Ectodermal cell (in vitro differentiated cells): ENCODE data around the gene SH3BP1.

ENCODE experiments used
- H3K27ac ChIP-seq: 2 replicates; pipeline ENCODE4 v1.7.0; 2013; ENCODE audit warnings: mild to moderate bottlenecking, low read depth, low read length; ENCODE audit not compliant: insufficient read depth, poor library complexity, severe bottlenecking
- H3K27me3 ChIP-seq: 2 replicates; pipeline ENCODE4 v1.7.0; 2013; ENCODE audit warnings: mild to moderate bottlenecking, low read length; ENCODE audit not compliant: insufficient read depth, control insufficient read depth, poor library complexity, severe bottlenecking
- H3K36me3 ChIP-seq: one replicate; pipeline ENCODE4 v1.7.0; 2013; ENCODE audit warnings: low read length; ENCODE audit not compliant: control insufficient read depth, insufficient read depth
- H3K4me1 ChIP-seq: one replicate; pipeline ENCODE4 v1.7.0; 2013; ENCODE audit warnings: low read length; ENCODE audit not compliant: control insufficient read depth, insufficient read depth
- H3K4me3 ChIP-seq: 2 replicates; pipeline ENCODE4 v1.7.0; 2013; ENCODE audit warnings: low read depth, low read length, control low read depth; ENCODE audit not compliant: insufficient read depth
- H3K9me3 ChIP-seq: 2 replicates; pipeline ENCODE4 v1.7.0; 2013; ENCODE audit warnings: mild to moderate bottlenecking, low read length, moderate library complexity; ENCODE audit not compliant: control insufficient read depth
- WGBS, 2 experiments: methylation state at CpG; one replicate each; pipeline ENCODE4 v1.1.7; 2013; ENCODE audit warnings: missing lambda C conversion rate in 2 of 2; 5-methylcytosine and 5-hydroxymethylcytosine counted together

SH3BP1 gene

DNA sequence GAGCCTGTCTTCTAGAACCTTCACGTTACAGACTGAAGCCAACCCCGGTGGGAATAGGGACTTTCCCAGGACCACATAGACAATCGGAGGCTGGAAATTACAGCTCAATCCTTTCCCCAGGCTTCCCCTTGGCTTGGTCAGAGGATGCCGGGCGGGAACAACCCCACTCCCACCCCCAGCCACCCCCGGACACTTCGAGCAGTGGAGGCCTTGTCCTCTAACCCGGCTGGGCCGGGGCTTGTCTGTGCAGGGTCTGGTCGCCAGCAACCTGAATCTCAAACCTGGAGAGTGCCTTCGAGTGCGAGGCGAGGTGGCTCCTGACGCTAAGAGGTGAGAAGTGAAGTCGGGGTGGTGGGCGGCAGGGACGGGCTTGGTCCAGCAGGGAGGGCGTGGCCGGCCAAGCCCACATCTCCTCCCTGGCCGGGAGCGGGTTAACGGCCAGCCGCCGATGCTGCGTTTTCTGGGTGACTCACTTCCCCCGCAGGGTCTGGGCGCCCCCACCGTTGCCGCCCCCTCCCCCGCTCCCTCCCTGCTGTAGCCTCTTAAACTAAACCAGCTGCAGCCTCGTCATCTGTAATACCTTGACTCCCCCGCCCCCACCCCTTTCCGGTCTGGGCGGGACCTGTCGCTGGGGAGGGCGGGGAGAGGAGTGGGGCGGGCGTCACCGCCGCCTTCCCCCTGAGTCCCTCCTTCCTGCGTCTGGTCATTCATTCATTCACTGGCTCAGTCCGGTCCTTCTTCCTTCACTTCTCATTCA lies 37.4 kb downstream of the SH3BP1 start:
- Histone ChIP-seq H3K4me3 (peak overlapping the region; percentile 46), H3K27ac (no peak overlapping the region)
- WGBS, 2 experiments = 3% methylated on average over 41 to 42 of the region's 42 CpGs

DNA sequence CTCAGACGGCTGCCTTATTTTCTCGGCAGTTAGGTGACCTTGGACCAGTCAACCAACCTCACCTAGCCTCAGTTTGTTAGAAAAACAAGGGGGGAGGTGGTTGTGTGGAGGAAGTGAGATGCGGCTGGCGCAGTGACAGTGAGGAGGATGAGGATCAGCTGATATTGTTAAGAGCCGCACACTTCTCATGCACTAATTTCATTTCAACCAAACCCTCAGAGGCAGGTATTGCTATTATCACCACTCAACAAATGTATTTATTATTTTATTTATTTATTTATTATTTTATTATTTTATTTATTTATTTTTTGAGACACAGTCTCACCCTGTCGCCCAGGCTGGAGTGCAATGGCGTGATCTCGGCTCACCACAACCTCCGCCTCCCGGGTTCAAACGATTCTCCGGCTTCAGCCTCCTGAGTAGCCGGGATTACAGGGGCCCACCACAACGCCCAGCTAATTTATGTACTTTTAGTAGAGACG lies 38.1 kb downstream of the SH3BP1 start:
- Histone ChIP-seq H3K36me3 (no peaks in the 10 kb centered on the region), H3K27me3 (peaks cover 17% of the 10 kb centered on the region), H3K4me3 (peak overlapping the region; percentile 46), H3K27ac (no peak overlapping the region), H3K9me3 (no peaks in the 10 kb centered on the region), H3K4me1 (peaks cover 5% of the 10 kb centered on the region)
- 78 to 83% methylated on average over 11 to 15 of the region's 15 CpGs for WGBS, 2 experiments

More for the DNA sequence above, 37.4 kb downstream of the SH3BP1 start:
- Histone ChIP-seq H3K27me3 (peaks cover 17% of the 10 kb centered on the region), H3K4me1 (peaks cover 5% of the 10 kb centered on the region), H3K36me3 (no peaks in the 10 kb centered on the region), H3K9me3 (no peaks in the 10 kb centered on the region)

DNA sequence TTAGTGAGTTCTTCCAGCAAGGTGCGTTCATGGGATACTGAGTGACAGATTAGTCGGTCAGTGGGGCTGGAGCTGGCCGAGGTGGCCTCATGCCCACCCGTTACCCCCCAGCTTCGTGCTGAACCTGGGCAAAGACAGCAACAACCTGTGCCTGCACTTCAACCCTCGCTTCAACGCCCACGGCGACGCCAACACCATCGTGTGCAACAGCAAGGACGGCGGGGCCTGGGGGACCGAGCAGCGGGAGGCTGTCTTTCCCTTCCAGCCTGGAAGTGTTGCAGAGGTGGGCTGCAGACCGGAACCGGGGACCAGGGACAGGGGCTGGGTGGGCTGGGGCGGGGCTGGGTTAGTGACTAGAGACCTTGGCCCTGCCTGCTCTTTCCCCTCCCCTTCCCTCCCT lies 38.9 kb downstream of the SH3BP1 start:
- Histone ChIP-seq H3K4me3 (no peak overlapping the region), H3K36me3 (no peaks in the 10 kb centered on the region), H3K4me1 (peaks cover 5% of the 10 kb centered on the region), H3K27ac (no peak overlapping the region), H3K27me3 (peaks cover 17% of the 10 kb centered on the region), H3K9me3 (no peaks in the 10 kb centered on the region)
- 83 to 86% methylated on average over 18 of the region's 18 CpGs for WGBS, 2 experiments

DNA sequence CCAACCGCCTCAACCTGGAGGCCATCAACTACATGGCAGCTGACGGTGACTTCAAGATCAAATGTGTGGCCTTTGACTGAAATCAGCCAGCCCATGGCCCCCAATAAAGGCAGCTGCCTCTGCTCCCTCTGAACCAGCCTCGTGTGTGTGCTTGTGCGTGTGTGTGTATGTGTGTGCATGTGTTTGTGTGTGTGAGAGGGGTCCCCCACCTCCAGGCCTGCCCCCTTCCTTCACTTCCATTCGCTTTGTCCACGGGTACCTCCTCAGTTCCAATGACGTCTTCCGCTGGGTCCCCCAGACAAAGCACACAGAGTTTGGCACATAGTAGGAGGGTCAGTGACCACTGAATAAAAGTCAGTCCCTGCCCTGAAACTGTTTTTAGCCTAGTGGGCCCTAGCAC lies 40.2 kb downstream of the SH3BP1 start:
- Histone ChIP-seq H3K4me3 (no peak overlapping the region), H3K36me3 (no peaks in the 10 kb centered on the region), H3K27me3 (peaks cover 17% of the 10 kb centered on the region), H3K27ac (no peak overlapping the region), H3K4me1 (peaks cover 5% of the 10 kb centered on the region), H3K9me3 (no peaks in the 10 kb centered on the region)
- 90 to 94% methylated on average over 7 to 8 of the region's 8 CpGs for WGBS, 2 experiments

DNA sequence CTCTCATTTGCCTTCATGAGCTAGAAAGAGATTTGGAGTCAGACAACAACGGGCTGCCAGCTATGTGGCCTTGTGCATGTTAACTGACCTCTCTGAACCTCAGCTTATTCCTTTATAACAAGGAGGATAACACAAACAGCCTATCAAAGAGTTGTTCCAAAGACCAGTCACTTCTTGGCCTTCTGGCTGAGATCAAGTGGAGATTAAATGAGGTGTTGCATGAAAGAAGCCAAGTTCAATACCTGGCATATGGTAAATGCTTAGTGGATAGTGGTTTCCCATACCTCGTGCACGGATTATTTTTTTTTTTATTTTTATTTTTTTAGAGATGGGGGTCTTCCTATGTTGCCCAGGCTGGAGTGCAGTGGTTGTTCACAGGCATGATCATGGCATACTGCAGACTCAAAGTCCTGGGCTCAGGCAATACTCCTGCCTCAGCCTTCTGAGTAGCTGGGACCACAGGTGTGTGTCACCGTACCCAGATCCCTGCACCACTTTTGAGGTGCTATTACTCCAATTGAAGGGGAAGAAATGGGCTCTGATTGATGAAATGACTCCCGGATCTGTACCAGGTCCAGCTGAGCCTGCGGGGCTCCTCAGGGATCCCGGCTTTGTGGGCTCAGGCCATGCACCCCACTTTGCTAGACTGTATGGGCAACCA lies 40.9 kb downstream of the SH3BP1 start:
- Histone ChIP-seq H3K36me3 (no peaks in the 10 kb centered on the region), H3K9me3 (no peaks in the 10 kb centered on the region), H3K27me3 (peaks cover 14% of the 10 kb centered on the region), H3K4me1 (peaks cover 5% of the 10 kb centered on the region), H3K4me3 (no peak overlapping the region), H3K27ac (no peak overlapping the region)
- WGBS, 2 experiments = 92 to 93% methylated on average over 7 of the region's 7 CpGs

DNA sequence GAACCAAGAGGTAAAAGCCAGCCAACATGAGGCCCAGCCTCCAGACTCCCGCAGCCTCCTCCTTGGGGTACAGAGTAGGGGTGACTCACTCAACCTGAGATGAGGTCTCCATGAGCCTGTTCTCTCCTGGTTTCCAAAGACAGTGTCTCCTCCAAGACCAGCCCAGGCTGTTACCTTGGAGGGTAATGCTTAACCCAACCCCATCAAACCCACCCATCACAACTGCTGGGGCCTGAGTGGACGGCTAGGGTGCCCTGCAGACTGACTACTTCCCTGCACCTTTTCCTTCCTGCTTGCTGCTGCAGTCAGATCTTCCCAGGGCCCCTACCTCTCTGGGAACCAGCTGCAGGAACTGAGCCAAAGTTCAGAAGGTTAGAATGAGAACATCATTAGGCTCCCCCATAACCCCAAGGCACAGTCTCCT lies 41.5 kb downstream of the SH3BP1 start:
- peaks cover 7% of the 10 kb centered on the region for H3K27me3 ChIP-seq
- H3K9me3 ChIP-seq = no peaks in the 10 kb centered on the region
- H3K27ac ChIP-seq = no peak overlapping the region
- peaks cover 5% of the 10 kb centered on the region for H3K4me1 ChIP-seq
- WGBS, 2 experiments = 80 to 81% methylated on average over 2 of the region's 2 CpGs
- H3K36me3 ChIP-seq = no peaks in the 10 kb centered on the region
- no peak overlapping the region for H3K4me3 ChIP-seq

DNA sequence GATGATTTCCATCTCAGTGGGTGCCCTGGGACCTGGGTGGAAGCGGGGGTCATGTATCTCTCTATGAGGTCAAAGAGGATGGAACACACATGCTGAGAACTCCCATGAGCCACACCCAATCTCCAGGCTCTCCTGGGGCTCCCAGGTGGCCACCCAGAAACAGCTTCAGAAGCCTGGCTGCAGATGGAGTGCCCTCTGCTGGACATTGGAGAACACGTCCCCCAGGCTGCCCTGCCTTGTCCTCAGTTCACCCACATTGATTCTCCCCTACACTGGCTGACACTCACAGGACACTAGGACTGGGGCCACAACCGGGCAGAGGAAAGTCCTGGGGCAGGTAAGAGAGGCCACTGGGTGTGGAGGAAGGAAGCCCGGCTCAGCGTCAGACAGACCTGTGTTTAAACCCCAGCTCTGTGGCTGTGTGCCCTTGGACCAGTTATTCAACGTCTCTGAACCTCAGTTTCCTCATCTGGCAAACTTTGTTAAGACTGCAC lies 42.1 kb downstream of the SH3BP1 start:
- Histone ChIP-seq H3K9me3 (no peaks in the 10 kb centered on the region), H3K4me3 (no peak overlapping the region), H3K27me3 (peaks cover 2% of the 10 kb centered on the region), H3K27ac (no peak overlapping the region), H3K36me3 (no peaks in the 10 kb centered on the region), H3K4me1 (peaks cover 3% of the 10 kb centered on the region)
- 36% methylated on average over 6 of the region's 6 CpGs for WGBS, 2 experiments

DNA sequence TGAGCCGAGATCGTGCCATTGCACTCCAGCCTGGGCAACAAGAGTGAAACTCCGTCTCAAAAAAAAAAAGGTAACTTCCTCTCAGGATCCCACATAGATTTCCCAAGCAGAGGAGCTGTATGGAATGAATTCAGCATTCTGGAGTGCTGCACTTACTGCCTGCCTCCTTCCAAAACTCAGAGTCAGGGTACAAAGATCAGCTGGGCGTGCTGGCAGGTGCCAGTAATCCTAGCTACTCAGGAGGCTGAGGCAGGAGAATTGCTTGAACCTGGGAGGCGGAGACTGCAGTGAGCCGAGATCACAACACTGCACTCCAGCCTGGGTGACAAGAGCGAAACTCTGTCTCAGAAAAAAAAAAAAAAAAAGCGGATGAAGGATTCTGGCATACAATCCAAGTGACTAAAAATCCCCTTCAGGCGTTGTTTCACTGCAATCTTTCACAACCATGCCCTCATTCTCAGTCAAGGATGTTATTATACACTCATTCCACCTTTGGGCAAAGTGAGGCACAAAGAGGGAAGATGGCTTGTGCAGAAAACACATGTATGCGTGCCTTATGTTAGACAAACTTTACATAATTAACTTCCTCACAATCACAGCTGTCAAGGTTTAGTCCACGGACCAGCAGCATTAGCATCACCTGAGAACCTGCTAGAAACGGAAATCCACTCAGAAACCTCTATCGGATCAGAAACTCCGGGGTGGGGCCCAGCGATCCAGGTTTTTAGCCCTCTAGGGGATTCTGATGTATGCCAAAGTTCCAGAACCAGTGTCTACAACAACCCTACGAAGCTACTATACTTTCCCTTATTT lies 45.5 kb downstream of the SH3BP1 start:
- 86 to 87% methylated on average over 15 to 16 of the region's 16 CpGs for WGBS, 2 experiments
- Histone ChIP-seq H3K4me3 (no peak overlapping the region), H3K27ac (no peak overlapping the region)

DNA sequence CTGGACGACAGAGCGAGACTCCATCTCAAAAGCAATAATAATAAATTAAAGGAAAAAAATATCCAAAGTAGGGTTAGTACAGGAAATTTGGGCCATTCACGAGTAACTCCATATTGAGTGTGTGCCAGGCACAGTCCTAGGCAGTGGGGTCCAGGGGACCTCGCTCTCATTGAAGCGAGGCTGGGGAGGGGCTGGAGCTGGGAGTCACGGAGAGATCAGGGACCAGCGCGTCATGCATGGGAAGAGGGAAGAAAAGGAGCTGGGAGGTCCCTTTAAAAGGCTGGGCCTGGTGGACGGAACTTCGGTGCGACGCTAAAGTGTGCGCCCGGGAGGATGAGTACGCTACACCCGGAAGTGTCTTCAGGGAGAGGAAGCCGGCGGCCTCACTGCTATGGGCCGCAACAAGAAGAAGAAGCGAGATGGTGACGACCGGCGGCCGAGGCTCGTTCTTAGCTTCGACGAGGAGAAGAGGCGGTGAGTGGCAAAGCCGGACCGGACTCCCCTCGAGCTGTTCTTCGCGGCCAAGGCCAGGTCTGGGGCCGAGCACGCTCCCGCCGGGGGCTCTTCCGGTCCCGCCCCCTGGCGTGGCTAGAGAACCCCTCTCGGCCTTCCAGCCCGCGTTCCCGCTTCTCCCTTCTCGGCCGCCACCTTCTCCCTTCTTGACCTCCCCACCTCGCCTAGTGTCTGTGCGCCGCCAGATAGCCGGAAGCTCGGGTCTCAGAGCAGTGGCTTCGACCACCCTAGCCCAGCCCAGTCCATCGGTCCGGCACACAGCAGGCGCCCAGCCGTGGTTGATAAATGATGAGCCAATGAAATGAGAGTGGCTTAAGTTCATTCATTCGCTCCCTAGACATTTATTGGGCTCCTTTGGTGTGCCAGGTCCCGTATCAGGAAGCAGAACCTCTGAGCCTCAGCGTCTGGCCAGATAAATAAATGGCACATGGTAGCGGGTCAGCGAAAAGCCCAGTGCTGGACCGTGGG lies 46.8 kb downstream of the SH3BP1 start, which contains the start of gene NOL12:
Gene NOL12 (plus strand): TSS at position 342 of the 981 bp plus-strand sequence. CDS start 50 bp downstream, at position 392.
- Histone ChIP-seq H3K27ac (no peak within 1 kb of the TSS), H3K27me3 (no peaks in the 10 kb centered on the region), H3K4me1 (no peaks in the 10 kb centered on the region), H3K36me3 (peaks cover 11% of the 10 kb centered on the region), H3K4me3 (peak within 1 kb of the TSS; percentile 92), H3K9me3 (no peaks in the 10 kb centered on the region)
- 3 to 5% methylated on average over 61 to 62 of the region's 62 CpGs for WGBS, 2 experiments

More for the DNA sequence above, 45.5 kb downstream of the SH3BP1 start:
- Histone ChIP-seq H3K27me3 (no peaks in the 10 kb centered on the region), H3K4me1 (no peaks in the 10 kb centered on the region), H3K36me3 (peaks cover 10% of the 10 kb centered on the region), H3K9me3 (no peaks in the 10 kb centered on the region)
